ENCODE results near the gene LMF2. TPM values are rescaled to one million over a fixed set of nuclear protein-coding genes. Genes with fewer than 3 reads are reported as not detected.

LMF2 gene
- total RNA-seq, 1 experiment from 2014 or later: 54.2 TPM

GRCh38 chr22:50470491-50470890, 37.0 kb downstream of the LMF2 start:
- POLR2A ChIA-PET: no interaction called here
- TF ChIP-seq POLR2AphosphoS5 (IDR thresholded peaks at IDR 0.05; ENCODE audit: low read depth, low read length): no peak
- no peak for TF ChIP-seq SIN3A (IDR thresholded peaks at IDR 0.05; ENCODE audit: borderline replicate concordance, insufficient read depth, low read depth, low read length)
- TF ChIP-seq CTCF (IDR thresholded peaks at IDR 0.05): no peak
- no peak for TF ChIP-seq TCF7L2 (IDR thresholded peaks at IDR 0.05; ENCODE audit: low read depth, low read length)
- TF ChIP-seq REST (IDR thresholded peaks at IDR 0.05; ENCODE audit: insufficient read depth in 1 of 2, low read depth in 2 of 2, low read length in 1 of 2): no peak
- Histone ChIP-seq H3K36me3 (ENCODE audit: control insufficient read depth, insufficient read depth, low read length) (no peaks in the 10 kb centered on the region; the same call in 1 of the 2 replicates), H3K4me3 (ENCODE audit: low read depth in 2 of 2, low read length in 2 of 2) (no peak overlapping the region), H3K4me1 (ENCODE audit: control insufficient read depth, insufficient read depth, low read length) (peaks cover 13% of the 10 kb centered on the region), H3K27me3 (ENCODE audit: control insufficient read depth, insufficient read depth, low read length) (no peaks in the 10 kb centered on the region), H3K9me3 (ENCODE audit: control insufficient read depth, insufficient read depth, low read depth, low read length) (no peaks in the 10 kb centered on the region), H3K27ac (ENCODE audit: low read length) (no peak overlapping the region)
- in situ Hi-C loops (cut with HindIII; ENCODE audit: low pct_unique_long_range_greater_than_20kb, low sequenced_read_pairs): no loop called here
- CTCF ChIA-PET: interaction anchor here (0.5 kb wide), 1 partner anchor 19 kb away, joined by 7 read pairs; no protein-coding TSS in a partner anchor
- ATAC-seq (no peak), DNase-seq (ENCODE audit: low read depth, low spot score) (no peak)
- intact Hi-C loops (cut with micrococcal nuclease; ENCODE audit: unreplicated experiment): no loop called here
- no TSS peak for BruUV-seq (replicated peaks)

- intact Hi-C loops (cut with micrococcal nuclease; ENCODE audit: unreplicated experiment): no loop called here
- no peak overlapping the region for H3K4me3 ChIP-seq (ENCODE audit: low read depth in 2 of 2, low read length in 2 of 2)
- in situ Hi-C loops (cut with HindIII; ENCODE audit: low pct_unique_long_range_greater_than_20kb, low sequenced_read_pairs): no loop called here
- H3K36me3 ChIP-seq (ENCODE audit: control insufficient read depth, insufficient read depth, low read length): no peaks in the 10 kb centered on the region; the same call in 1 of the 2 replicates
- no peak for TF ChIP-seq SIN3A (IDR thresholded peaks at IDR 0.05; ENCODE audit: borderline replicate concordance, insufficient read depth, low read depth, low read length)
- TF ChIP-seq POLR2AphosphoS5 (IDR thresholded peaks at IDR 0.05; ENCODE audit: low read depth, low read length): no peak
- no peak for TF ChIP-seq TCF7L2 (IDR thresholded peaks at IDR 0.05; ENCODE audit: low read depth, low read length)
- TF ChIP-seq CTCF (IDR thresholded peaks at IDR 0.05): no peak
- no peak for TF ChIP-seq REST (IDR thresholded peaks at IDR 0.05; ENCODE audit: insufficient read depth in 1 of 2, low read depth in 2 of 2, low read length in 1 of 2)
- ChIA-PET POLR2A (no interaction called here), CTCF (no interaction called here)
- H3K4me1 ChIP-seq (ENCODE audit: control insufficient read depth, insufficient read depth, low read length): peaks cover 11% of the 10 kb centered on the region
- DNase-seq (ENCODE audit: low read depth, low spot score) (no peak), ATAC-seq (no peak)
- no peak overlapping the region for H3K27ac ChIP-seq (ENCODE audit: low read length)
- H3K27me3 ChIP-seq (ENCODE audit: control insufficient read depth, insufficient read depth, low read length): no peaks in the 10 kb centered on the region
- BruUV-seq (replicated peaks): no TSS peak
- H3K9me3 ChIP-seq (ENCODE audit: control insufficient read depth, insufficient read depth, low read depth, low read length): no peaks in the 10 kb centered on the region
Measured at GRCh38 chr22:50469377-50470305, 37.9 kb downstream of the LMF2 start.
